Measurements from ENCODE around the gene KIF3A. TPM values are rescaled to one million over a fixed set of nuclear protein-coding genes. Genes with fewer than 3 reads are reported as not detected.

The KIF3A gene
- total RNA-seq, 1 donor from 2014 or later = 7.2 TPM

Other genes with a start within 250 kb of the KIF3A start
- 13.7 TPM for gene IRF1, start 246.8 kb downstream of the KIF3A start, total RNA-seq (ENCODE audit: insufficient read depth, low replicate concordance)
- 7.7 TPM for gene IL5, start 194.0 kb downstream of the KIF3A start, total RNA-seq (ENCODE audit: insufficient read depth, low replicate concordance)
- 35.9 TPM for gene RAD50, start 180.6 kb downstream of the KIF3A start, total RNA-seq (ENCODE audit: insufficient read depth, low replicate concordance)
- gene IL13, start 79.4 kb downstream of the KIF3A start, total RNA-seq (ENCODE audit: insufficient read depth, low replicate concordance) = not detected
- gene IL4, start 63.6 kb downstream of the KIF3A start, total RNA-seq (ENCODE audit: insufficient read depth, low replicate concordance) = not detected
- 0.72 TPM for gene CCNI2, start 9.9 kb upstream of the KIF3A start, total RNA-seq (ENCODE audit: insufficient read depth, low replicate concordance)
- gene SEPTIN8, start 39.7 kb upstream of the KIF3A start, total RNA-seq (ENCODE audit: insufficient read depth, low replicate concordance) = 41.2 TPM
- gene SOWAHA, start 75.8 kb upstream of the KIF3A start, total RNA-seq (ENCODE audit: insufficient read depth, low replicate concordance) = 4.6 TPM
- gene SHROOM1, start 93.1 kb upstream of the KIF3A start, total RNA-seq (ENCODE audit: insufficient read depth, low replicate concordance) = 4.3 TPM
- gene GDF9, start 128.9 kb upstream of the KIF3A start, total RNA-seq (ENCODE audit: insufficient read depth, low replicate concordance) = 1.9 TPM
- gene UQCRQ, start 129.1 kb upstream of the KIF3A start, total RNA-seq (ENCODE audit: insufficient read depth, low replicate concordance) = 101 TPM
- gene LEAP2, start 136.1 kb upstream of the KIF3A start, total RNA-seq (ENCODE audit: insufficient read depth, low replicate concordance) = 5.3 TPM
- gene AFF4, start 226.1 kb upstream of the KIF3A start, total RNA-seq (ENCODE audit: insufficient read depth, low replicate concordance) = 47.7 TPM

Data from umbilical cord (tissue), 1 donor.